ENCODE measurements around the gene SULF2.

SULF2 gene

DNA sequence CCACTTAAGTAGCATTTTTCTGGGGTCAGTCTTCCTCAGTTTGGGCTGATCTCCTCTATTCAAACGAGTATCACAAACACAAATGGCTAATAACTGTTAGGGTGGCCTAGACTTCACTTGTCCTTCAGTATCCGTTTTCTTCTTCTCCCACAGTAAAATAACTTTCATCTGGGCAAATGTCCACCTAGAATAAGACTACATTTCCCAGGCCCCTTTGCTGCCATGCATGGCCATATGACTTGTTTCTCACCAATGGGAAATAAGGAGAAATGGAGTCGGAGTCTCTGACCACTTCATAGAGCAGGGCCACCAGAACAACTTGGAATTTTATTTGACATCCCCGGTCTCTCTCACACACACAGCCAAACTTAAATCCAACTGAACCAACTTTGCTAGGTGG lies 51.4 kb downstream of the SULF2 start:
- DNase-seq: no peak

DNA sequence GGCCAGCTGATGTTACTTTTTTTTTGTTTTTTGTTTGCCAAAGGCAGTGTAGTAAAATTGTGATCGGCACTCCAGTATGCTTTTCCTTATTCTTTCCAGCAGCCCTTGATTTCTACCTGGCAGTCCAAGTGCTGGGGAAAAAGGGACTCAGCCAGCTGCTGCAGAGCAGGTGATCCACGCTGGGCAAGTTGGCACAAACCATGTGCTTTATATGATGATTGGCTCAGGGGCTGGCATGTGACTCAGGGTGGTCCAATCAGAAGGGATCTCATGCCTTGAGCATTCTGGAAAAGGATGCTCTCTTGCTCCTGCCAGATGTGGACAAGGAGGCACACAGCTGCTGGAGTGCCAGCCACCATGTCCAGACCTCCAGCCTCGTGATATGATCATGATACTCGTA lies 54.5 kb downstream of the SULF2 start:
- DNase-seq: no peak

DNA sequence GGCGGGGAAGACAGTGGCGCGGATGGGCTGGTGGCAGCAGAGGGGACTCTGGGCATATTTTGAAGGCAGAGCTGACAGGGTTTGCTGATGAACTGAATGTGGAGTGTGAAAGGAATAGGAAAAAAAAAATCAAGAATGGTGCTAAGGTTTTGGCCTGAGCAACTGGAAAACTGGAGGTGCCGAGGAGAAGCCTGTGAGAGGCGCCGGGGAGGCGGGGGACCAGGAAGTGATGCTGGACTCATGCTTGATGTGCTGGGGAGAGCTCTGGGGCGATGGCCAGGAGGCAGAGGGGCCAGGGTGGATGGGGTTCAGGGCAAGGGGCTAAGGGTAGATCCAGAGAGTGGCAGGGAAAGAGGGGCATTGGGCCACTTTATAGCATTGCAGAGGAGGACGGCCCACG lies 55.8 kb downstream of the SULF2 start:
- no peak for DNase-seq

DNA sequence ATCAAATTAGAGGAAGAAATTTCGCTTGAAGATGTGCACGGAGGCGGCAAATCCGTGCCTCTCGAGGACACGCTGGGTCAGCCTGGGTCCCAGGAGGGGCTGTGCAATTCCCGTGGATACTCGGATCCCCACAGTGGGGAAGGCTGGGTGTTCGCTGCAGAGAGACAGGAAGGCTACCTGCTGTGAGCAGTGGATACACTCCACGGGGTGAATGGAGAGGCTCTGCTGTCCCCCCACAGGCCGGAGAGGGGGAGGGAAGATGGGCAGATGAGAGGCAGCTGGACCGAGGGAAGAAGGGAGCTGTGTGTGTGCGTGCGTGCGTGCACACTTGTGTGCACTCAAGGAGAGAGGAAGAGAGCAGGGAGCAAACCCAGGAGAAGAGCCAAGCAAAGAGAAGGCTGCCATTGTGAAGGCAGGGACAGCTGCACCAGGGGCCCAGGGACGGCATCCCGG lies 57.3 kb downstream of the SULF2 start:
- DNase-seq: no peak

DNA sequence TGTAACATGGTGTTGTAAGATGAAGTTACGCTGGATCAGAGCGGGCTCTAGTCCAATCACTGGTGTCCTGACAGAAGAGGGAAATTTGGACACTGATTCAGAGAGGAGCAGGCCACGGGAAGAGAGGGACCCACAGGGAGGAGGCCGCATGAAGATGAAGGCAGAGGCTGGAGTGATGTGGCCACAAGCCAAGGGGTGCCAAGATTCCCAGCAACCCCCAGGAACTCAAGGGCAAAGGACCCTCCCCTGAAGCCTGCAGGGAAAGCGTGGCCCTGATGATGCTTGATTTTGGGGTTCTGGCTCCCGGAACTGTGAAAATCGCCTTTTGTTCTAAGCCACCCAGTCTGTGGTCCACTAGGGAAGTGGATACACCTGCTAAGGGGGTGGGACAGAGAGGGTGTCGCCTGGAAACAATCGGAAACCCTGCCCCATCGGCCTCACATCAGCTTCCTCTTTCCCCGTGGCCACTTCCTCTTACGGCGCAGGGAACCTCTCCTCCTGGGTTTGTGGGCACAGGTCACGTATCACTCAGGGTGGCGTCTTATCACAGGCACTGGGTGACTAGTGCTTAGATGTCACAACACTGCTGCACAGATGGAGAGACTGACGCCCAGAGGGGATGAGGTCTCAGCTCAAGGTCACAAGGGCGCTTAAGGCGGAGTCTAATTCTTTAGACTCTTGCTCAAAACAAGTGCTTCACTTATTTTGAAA lies 58.0 kb downstream of the SULF2 start:
- peak; percentile 63 for DNase-seq

DNA sequence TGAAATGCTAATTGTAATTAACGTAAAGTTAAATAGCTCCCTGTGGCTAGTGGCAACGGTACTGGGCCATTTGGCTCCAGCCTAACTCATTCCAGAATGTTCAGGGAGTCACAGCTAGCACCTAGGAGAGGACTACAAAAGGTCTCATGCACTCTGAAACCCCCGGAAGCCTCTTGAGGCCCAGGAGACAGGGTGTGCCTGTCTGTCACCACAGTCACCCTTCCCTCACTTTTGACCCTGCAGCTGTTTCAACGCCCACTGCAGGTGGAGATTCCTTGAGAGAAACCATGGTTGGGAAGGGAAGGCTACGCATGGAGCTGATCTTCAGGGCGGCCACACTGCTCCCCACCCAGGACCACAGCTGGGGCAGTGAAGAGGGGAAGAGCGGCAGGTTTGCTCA lies 58.6 kb downstream of the SULF2 start:
- DNase-seq: no peak

DNA sequence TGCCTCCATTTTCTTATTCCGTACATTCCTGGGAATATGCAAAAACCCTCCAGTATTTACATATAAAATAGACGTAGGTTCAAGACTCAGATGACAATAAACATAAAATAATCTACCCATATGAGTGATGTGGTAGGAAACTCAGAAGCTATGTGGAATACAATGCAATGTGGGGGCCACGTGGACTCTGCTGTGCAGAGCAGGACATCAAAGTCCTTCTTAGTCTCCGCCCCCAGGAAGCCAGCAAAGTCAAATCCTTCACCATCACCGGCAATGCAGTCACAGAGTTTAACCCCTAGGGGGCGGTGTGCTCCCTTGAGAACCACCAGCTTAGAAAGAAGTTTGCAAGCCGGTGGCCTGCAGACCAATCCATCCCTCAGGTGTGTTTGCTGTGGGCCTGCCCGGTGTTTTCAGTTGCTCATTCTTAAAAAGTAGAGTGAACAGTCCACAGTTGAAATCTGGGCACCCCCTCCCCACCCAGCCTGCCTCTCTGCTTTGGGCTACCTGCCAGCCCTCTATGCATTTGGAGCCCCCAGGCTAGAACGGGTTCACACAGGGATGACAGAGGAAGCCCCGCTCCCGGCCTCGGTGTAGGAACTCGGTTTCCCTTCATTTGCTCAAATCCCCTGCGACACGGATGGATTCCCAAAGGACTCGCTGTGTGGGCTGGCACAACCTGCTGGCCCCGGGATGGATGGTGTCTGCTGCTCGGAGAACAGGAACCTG lies 59.9 kb downstream of the SULF2 start:
- peak; percentile 71 for DNase-seq

DNA sequence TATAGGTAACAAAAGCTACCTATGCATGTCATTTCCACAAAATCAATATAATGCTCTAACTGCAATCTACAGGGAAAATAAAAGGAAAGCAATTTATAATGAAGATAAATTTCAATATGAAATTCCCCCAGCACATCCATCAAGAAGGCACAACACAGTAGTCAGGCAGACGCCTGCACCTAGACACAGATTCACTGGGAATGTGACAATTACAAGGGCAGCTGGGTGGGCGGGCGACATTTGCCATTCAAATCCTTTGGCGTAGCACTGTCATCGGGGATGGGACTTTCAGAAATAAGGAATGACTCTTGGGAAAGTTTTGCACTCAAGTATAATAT lies 60.4 kb downstream of the SULF2 start:
- DNase-seq: no peak

DNA sequence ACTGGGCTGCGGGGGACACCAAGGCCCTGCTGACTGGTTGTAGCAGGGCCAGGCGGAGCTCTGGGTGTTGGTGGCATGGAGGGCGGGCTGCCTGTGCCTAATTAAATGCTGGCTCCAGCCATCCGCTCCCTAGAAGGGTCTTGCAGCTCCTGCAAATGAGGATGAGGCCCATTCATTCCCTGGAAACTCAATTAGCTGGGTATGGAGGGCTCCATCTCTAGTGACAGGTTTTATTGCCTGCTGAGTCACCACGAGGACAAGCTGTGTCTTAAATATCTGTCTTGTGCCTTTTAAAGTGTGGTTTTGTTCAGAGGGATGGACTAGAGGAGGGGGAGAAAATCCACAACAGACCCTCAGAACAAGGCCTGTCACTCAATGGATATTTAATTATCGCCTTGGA lies 60.9 kb downstream of the SULF2 start:
- DNase-seq: no peak

DNA sequence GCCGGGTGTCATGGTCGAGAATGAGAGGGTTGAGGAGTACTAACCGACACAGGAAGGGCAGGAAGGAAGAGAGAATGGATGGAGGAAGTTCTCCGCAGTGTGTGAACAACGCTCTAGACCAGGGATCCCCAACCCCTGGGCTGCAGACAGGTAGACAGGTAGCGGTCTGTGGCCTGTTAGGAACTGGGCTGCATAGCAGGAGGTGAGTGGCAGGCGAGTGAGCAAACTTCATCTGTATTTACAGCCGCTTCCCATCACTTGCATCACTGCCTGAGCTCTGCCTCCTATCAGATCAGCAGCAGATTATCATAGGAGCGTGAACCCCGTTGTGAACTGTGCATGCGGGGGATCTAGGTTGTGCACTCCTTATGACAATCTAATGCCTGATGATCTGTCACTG lies 62.0 kb downstream of the SULF2 start:
- no peak for DNase-seq

DNA sequence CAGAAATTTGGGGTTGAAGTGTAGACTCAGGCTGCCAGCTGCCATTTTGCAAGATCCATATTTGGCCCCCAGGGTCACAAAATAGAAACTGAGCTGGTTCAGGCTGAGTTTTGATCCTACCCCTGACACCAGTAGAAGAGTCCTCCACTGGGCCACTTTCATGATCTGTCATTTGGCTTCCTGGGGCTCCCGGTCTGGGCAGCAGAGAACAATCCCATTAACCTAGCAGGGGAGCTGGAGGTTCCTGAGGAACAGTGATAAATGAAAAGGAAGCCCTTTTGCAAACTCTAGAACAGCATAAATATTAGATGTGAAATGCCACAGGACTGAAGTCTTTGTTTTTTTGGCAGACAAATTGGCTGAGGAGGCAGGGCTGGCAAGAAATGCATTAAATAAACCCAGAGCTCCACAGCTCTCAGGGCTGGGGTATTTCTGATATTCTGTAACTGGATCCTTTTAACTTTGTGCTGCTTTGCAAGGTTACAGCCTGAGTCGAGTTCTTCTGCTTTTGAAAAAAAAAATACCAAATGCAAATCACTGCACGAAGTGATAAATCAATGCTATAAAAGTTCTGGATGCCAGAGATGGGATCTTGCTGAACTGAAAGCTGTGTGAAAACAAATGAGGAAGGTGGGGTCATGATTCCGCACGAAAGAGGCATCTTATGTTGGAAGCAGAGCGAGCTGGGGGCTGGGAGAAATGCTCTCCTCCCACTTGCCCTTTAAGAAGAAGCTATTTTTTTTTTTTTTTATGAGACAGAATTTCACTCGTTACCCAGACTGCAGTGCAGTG lies 64.4 kb downstream of the SULF2 start:
- DNase-seq: no peak

DNA sequence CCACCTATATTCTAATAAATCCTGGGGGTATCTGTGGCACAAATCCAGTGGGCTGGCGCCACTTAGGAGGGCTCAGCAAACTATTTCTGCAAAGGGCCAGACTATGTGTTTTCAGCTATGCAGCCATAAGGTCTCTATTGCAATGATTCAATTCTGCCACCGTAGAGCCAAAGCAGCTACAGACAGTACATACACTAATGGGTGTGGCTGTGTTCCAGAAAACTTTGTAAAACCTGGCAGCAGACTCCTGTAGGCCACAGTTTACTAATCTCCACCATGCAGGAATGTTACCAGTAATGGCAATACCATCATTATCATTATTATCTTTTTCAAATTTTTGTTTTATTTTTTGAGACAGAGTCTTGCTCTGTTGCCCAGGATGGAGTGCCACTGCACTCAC lies 65.7 kb downstream of the SULF2 start:
- DNase-seq: no peak

DNA sequence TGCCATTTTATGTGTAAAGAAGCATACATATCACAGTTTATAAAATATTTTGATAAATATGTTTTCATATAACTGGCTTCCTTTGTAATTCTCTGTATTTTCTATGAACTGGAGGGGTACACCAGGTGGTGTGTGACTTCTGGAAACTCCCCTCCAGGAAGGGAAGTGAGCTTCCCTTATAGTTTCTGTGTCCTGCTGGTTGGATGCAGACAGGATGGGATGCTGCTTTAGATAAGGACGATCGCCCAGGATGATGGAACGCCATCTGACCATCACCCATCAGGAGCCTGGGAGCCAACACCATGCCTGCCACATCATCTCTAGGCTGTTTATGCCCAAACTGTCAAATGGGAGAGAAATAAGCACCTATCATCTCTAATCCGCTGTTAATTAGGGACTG lies 66.1 kb downstream of the SULF2 start:
- DNase-seq: no peak

DNA sequence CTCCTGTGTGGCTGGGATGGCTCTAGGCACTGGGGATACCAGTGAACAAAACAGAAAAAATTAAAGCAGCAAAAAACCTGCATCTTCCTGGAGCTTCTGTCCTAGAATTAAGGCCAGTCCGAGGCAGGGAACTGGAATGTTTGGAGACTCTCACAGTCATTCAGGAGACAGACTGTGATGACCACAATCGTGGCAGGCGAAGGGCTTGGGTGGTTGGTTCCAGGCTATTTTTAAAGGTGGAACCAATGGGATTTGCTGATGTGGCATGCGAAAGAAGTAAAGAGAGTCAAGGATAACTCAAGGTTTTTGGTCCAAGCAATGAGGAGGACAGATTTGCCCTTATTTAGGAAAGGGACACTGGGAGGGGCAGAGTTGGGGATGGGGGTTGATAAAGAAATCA lies 66.9 kb downstream of the SULF2 start:
- DNase-seq: no peak

DNA sequence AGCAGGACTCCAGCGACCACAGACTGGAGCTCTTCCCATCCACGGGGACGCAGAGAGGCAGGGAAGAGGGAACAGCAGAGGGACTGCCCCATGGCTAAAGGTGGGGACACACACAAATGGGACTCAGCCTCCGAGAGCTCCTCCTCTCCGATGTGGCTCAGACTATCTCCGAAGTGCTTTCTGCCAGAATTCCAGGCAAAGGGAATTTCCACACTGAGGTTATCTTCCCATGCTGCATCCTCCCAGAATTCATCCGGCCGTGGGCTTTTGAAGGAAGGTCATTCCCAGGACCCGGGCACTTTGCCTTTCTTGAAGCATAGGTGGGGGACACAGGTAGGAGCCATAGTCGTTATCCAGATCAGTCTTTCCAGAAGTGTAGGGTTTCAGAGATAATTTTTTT lies 67.9 kb downstream of the SULF2 start:
- no peak for DNase-seq

DNA sequence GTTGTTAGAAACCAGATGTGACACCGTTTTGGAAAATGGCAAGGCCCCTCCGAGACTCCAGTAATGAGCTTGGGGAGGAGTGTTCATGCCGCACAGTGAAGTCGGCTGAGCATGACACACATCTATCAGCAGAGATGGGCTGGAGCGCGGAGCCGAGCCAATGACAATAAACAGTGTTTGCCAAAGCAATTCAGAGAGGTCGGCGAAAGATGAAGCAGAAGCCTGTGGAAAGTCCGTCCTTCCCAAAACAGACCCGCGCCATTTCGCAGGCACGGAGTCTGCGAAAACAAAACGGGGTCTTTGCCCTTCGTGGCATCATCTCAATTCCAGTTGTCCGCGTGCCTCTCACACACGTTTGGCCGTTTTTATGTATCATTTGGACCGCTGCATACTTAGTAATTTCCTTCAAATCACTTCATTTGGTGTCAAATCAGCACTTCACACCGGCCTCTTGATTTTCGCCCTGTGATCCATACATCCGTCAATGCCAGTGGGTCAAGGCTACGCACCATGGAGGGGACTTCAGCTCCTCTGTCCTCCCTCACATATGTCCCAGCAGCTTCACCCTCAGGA lies 71.3 kb downstream of the SULF2 start:
- DNase-seq: no peak

DNA sequence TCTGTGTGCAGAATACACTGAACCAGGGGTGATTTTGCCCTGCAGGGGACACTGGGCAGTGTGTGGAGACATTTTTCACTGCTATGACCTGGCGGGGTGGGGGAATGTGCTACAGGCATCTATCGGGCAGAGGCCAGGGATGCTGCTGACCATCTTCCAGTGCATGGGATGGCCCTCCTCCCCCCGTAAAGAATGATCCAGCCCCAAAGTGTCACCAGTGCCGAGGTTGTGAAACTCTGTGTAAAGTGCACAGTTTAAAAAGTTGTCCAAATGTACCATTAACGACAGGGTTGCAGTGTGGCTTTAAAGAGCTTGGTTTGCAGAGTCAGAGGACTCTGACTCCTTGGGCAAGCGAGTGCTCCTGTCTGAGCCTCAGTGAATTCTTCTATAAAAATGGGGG lies 72.1 kb downstream of the SULF2 start:
- no peak for DNase-seq

DNA sequence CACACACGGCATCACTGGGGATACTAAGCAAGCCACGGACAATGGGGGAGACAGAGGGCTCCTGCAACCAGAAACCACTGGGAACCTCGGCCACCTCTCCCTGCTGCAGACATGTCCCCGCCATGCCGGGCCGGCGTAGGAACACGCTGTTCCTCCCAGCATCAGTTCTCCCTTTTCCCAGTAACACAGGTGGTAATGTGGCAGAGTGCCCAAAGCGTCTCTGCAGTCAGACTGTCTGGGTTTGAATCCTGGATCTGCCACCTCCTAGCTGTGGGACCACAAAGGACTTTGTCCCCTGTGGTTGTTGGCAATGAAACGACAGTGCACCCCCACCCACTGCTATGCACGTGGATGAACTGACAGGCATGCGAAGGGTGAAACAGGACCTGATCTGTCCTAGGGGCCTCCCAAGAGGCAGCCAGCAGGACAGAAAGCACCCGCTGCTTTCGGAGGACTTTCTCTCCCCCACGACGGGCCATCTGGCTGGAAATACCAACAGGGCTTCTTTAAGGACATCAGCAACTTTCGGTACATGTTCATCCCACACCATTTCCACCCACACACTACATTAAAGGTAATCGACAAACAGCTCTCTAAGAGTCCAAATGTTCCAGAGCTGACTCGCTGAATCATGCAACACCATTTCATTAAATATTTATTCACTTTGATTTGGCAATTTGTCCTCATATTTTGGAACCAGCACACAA lies 74.1 kb downstream of the SULF2 start:
- DNase-seq: no peak

DNA sequence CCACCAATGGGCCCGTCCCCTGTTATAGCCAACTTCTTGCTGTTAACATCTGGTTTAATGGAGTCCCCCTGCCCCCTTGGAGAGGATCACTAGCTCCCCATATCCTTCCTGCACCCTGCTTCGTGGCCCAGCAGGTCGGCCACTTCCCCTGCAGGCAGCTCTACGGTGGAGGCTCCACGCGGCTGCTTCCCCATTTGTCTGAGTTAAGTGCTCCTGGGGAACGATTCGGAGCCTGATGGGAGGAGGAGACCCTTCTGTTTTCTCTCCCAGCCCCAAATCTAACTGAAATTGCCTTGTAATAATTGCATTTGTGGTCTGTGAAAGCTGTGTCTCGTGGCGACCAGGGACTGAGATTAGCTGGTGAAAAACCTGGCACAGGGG lies 74.6 kb downstream of the SULF2 start:
- no peak for DNase-seq

DNA sequence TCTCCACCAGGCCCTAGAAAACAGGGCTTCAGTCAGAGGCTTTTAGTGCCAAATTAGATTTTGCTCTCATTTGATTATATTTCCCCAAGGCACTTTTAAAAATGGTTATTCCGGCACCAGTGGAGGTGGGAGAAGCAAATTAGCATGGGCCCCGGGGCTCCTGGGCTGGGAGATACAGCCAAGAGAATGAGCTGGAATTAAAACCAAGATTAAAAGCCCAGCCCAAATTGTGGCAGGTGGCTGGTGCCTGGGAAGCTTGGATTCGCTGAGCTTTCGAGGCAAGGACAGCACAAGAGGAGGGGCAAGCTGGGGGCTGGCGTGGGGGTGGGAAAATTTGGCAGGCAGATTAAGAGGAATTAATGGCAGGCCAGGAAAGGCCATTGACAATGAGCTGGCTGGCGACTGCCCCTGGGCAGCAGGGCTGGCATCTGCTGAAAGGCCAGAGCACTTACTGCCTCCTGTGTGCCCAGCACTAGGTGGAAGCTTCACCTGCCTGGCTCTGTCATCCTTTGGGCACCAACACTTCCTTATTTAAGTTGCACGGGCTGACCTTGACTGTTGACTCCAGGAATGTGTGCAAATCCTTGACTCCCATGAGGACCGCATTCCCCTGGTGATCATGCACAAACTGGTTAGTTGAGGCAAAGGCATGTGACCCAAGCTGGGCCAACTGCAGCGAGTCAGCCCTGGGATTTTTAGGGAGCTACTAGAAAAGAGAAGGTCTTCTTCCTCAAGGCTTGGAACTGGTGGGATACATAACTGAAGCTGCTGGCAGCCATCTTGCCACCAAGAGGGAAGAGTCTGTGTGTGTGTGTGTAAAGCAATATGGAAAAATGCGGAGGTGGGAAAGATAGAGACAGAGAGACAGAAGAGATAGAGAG lies 76.1 kb downstream of the SULF2 start:
- no peak for DNase-seq

DNA sequence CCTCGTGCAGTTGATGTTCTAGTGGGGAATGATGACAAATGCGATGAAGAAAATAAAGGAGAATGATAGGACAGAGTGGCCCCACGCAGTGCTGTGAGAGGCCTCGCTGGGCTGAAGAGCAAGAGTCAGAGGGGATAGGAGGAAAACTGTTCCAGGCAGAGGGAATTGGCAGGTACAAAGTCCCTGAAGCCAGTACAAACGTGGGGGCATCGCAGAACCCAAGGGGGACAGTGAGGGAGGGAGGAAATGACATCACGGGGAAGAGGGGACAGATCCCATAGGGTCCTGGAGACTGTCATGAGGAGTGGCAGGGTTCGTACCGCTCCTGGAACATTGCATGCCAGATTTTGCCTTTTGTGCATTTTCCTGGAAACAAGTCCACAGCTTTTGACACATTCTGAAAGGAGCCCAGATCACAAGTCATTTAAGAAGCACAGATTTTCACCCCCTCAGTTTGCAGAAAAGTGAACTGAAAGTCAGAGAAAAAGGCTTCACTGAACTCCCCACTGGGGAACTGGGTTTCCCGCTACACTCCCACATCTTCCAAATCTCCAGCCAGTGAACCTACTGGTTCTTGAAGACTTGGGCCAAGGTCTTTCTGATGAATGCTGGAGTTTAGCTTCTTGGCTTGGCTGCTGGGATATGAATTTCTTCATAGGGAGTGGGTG lies 77.0 kb downstream of the SULF2 start:
- DNase-seq: no peak

DNA sequence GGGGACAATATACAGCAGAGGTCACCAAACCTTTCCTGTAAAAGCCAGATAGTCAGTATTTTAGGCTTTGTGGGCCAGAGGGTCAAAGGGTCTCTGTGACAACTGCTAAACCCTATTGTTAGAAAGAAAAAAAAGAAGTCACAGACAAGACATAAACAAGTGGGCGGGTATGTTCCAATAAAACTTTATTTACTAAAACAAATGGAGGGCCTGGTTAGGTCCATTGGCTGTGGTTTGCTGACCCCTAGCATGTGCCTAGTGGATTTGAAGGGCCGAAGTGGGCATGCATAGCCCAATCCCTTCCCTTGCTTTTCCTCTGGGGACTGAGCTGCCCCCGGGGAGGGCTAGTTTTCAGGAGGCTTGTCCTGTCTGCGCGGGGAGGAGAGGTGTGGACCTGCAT lies 78.9 kb downstream of the SULF2 start:
- no peak for DNase-seq
